HepG2 (cell line): Measurements from ENCODE around the gene LINGO1. TPM values are rescaled to one million over a fixed set of nuclear protein-coding genes. Genes with fewer than 3 reads are reported as not detected.

Experiments
- ERF ChIP-seq: IDR thresholded peaks from 2 replicates; pipeline ENCODE4 v1.6.1; 2018; ENCODE audit warnings: missing biosample characterization, missing genetic modification reagents
- FOSL1 ChIP-seq: sonication (generic); formaldehyde crosslinking; IDR thresholded peaks from 2 replicates; pipeline ENCODE4 v1.9.0; 2021; ENCODE audit warnings: missing genetic modification reagents, borderline replicate concordance
- FOXK1 ChIP-seq: sonication (generic); formaldehyde crosslinking; IDR thresholded peaks from 2 replicates; pipeline ENCODE4 v1.4.0; 2020; ENCODE audit warnings: low read depth, missing genetic modification reagents, borderline replicate concordance
- GABPA ChIP-seq, 2 experiments: IDR thresholded peaks; 2 replicates each; pipeline ENCODE4 v1.6.1; 2011 to 2016; ENCODE audit warnings: low read depth in 2 of 2, low read length in 1 of 2, missing biosample characterization in 1 of 2, missing genetic modification characterization in 1 of 2
- HMG20A ChIP-seq: IDR thresholded peaks from 2 replicates; pipeline ENCODE4 v1.6.1; 2016; ENCODE audit warnings: borderline replicate concordance
- KDM3A ChIP-seq: IDR thresholded peaks from 2 replicates; pipeline ENCODE4 v1.6.1; 2018; ENCODE audit warnings: low read depth, missing compliant biosample characterization
- PLRG1 ChIP-seq: fragments of 450-650 bp; conservative IDR thresholded peaks from 2 replicates; pipeline ENCODE4 v1.6.1; 2016
- POLR2AphosphoS5 ChIP-seq: IDR thresholded peaks from 2 replicates; pipeline ENCODE4 v1.6.1; 2012; ENCODE audit warnings: low read depth, low read length
- SOX13 ChIP-seq, 3 experiments: fragments of 450-650 bp in 1 of 3; sonication (generic) in 1 of 3; formaldehyde crosslinking in 1 of 3; IDR thresholded peaks in 2 of 3; conservative IDR thresholded peaks in 1 of 3; 2 replicates each; pipeline versions ENCODE4 v1.5.0 to v1.6.1; 2016 to 2020; ENCODE audit warnings: antibody characterized with exemption in 1 of 3, mild to moderate bottlenecking in 1 of 3, missing compliant biosample characterization in 1 of 3, missing genetic modification reagents in 1 of 3, moderate library complexity in 1 of 3
- SP140L ChIP-seq: sonication (generic); formaldehyde crosslinking; IDR thresholded peaks from 2 replicates; pipeline ENCODE4 v1.4.0; 2020; ENCODE audit warnings: missing genetic modification reagents, borderline replicate concordance
- ZBTB38 ChIP-seq: sonication (generic); formaldehyde crosslinking; IDR thresholded peaks from 2 replicates; pipeline ENCODE4 v1.5.1; 2020; ENCODE audit warnings: mild to moderate bottlenecking, missing genetic modification reagents
- ZFP90 ChIP-seq: sonication (generic); formaldehyde crosslinking; IDR thresholded peaks from 2 replicates; pipeline ENCODE4 v1.8.0; 2022; ENCODE audit warnings: missing genetic modification reagents, mild to moderate bottlenecking, inconsistent platforms, borderline replicate concordance
- ZNF230 ChIP-seq: sonication (generic); formaldehyde crosslinking; IDR thresholded peaks from 2 replicates; pipeline ENCODE4 v1.4.0; 2020; ENCODE audit warnings: mild to moderate bottlenecking, missing genetic modification reagents
- ZNF567 ChIP-seq: sonication (generic); formaldehyde crosslinking; IDR thresholded peaks from 2 replicates; pipeline ENCODE4 v1.8.1; 2023; ENCODE audit warnings: mild to moderate bottlenecking, missing genetic modification reagents, borderline replicate concordance
- ZNF605 ChIP-seq: sonication (generic); formaldehyde crosslinking; IDR thresholded peaks from 2 replicates; pipeline ENCODE4 v1.8.0; 2022; ENCODE audit warnings: mild to moderate bottlenecking, missing genetic modification reagents
- polyA plus RNA-seq, 8 experiments: library from polyadenylated mRNA; depleted of rRNA in 3 of 8; stranded (reverse) in 7 of 8; unstranded in 1 of 8; fragments of >200 nt; fragmentation: Illumina TruSeq in 4 of 8; extraction: Trizol in 4 of 8; gene quantifications; 2 replicates each; pipeline versions ENCODE4 v1.2.1 to v1.2.3, GENCODE V29; 2011 to 2016; ENCODE audit warnings: low read depth in 4 of 8, missing spikeins in 1 of 8, mixed read lengths in 1 of 8; ENCODE audit not compliant: insufficient read depth in 1 of 8
- total RNA-seq, 5 experiments: library from RNA; depleted of rRNA; stranded (reverse); fragments of >200 nt; fragmentation: Illumina TruSeq; extraction: Trizol; gene quantifications; 2 replicates each; pipeline ENCODE4 v1.2.3, GENCODE V29; 2016; ENCODE audit warnings: low read depth in 1 of 5
- TF ChIP-seq, protein P1 (sequence below): IDR thresholded peaks from 2 replicates; pipeline ENCODE4 v1.6.1; 2012; ENCODE audit warnings: low read length, improper control_type of control experiment
- TF ChIP-seq, protein P2 (sequence below): sonication (generic); formaldehyde crosslinking; IDR thresholded peaks from 2 replicates; pipeline ENCODE4 v1.5.1; 2020; ENCODE audit warnings: missing genetic modification reagents, mild to moderate bottlenecking, borderline replicate concordance
- TF ChIP-seq, protein P3 (sequence below): sonication (generic); formaldehyde crosslinking; IDR thresholded peaks from 2 replicates; pipeline ENCODE4 v1.4.0; 2020; ENCODE audit warnings: missing genetic modification reagents
- TF ChIP-seq, protein P4 (sequence below): sonication (generic); formaldehyde crosslinking; IDR thresholded peaks from 2 replicates; pipeline ENCODE4 v1.4.0; 2020; ENCODE audit warnings: missing genetic modification reagents
- TF ChIP-seq, protein P5 (sequence below): sonication (generic); formaldehyde crosslinking; conservative IDR thresholded peaks from 2 replicates; pipeline ENCODE4 v1.4.0; 2020; ENCODE audit warnings: missing genetic modification reagents

LINGO1 gene
- total and polyA plus RNA-seq, 2 of the 13 experiments (the other 11 are each of a cell fraction or from before 2014, with no cell fraction given): 0.07 TPM; not detected in 1

DNA sequence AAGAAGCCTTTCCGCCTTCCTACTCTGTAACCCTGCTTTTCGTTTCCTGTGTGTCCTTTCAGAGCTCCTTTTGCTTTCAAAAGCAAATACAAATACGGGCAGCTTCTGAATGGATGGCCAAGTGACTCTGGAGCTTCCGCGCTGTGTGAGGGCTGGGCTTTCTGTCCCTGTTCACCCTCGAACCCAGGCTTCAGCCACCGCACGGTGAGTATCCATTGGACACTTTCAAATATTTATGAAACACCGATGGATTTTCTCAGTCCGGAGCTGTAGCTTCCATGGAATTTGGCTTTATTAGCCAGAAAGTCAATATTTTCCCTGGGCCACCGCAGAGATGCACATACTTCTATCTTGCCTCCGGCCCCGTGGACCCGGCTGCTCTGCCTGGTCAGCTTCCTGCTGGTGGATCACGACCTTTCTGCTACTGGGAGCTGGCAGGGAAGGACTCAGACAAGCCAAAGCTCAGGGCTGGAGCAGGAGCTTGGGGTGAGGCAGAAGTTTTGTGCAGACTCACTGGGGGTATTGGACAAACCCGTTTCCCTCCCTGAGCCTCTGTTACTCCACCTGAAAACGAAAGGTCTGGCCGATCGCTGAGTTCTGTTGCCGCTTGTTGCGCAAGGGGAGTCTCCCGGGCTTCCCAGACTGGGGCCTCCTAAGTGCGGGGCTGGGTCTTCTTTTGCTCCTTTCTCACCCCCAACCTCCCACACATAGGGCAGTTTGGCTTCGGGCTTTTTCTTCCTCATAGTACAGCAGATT lies 63.6 kb downstream of the LINGO1 start (continued):
- TF ChIP-seq, protein P1, sequence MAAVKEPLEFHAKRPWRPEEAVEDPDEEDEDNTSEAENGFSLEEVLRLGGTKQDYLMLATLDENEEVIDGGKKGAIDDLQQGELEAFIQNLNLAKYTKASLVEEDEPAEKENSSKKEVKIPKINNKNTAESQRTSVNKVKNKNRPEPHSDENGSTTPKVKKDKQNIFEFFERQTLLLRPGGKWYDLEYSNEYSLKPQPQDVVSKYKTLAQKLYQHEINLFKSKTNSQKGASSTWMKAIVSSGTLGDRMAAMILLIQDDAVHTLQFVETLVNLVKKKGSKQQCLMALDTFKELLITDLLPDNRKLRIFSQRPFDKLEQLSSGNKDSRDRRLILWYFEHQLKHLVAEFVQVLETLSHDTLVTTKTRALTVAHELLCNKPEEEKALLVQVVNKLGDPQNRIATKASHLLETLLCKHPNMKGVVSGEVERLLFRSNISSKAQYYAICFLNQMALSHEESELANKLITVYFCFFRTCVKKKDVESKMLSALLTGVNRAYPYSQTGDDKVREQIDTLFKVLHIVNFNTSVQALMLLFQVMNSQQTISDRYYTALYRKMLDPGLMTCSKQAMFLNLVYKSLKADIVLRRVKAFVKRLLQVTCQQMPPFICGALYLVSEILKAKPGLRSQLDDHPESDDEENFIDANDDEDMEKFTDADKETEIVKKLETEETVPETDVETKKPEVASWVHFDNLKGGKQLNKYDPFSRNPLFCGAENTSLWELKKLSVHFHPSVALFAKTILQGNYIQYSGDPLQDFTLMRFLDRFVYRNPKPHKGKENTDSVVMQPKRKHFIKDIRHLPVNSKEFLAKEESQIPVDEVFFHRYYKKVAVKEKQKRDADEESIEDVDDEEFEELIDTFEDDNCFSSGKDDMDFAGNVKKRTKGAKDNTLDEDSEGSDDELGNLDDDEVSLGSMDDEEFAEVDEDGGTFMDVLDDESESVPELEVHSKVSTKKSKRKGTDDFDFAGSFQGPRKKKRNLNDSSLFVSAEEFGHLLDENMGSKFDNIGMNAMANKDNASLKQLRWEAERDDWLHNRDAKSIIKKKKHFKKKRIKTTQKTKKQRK: no peak
- TF ChIP-seq ERF (CRISPR knock-in tag) (no peak; the same call in 1 of the 2 replicates), KDM3A (CRISPR knock-in tag) (no peak), HMG20A (CRISPR knock-in tag) (no peak), FOXK1 (CRISPR knock-in tag) (no peak), SOX13 (IDR thresholded peaks at IDR 0.05) (no peak), SOX13 (CRISPR knock-in tag; conservative IDR thresholded peaks at IDR 0.05 in 1 of 2, IDR thresholded peaks at IDR 0.05 in 1 of 2) (no peak), ZNF567 (CRISPR knock-in tag) (no peak), ZNF230 (no peak), ZBTB38 (CRISPR knock-in tag) (no peak), SP140L (CRISPR knock-in tag) (no peak), GABPA (IDR thresholded peaks at IDR 0.05; ENCODE audit: low read depth, low read length) (no peak), GABPA (CRISPR knock-in tag; IDR thresholded peaks at IDR 0.05; ENCODE audit: low read depth) (no peak), ZFP90 (CRISPR knock-in tag) (no peak), POLR2AphosphoS5 (no peak), ZNF605 (CRISPR knock-in tag) (no peak), PLRG1 (no peak), FOSL1 (no peak)
- TF ChIP-seq, protein P2, sequence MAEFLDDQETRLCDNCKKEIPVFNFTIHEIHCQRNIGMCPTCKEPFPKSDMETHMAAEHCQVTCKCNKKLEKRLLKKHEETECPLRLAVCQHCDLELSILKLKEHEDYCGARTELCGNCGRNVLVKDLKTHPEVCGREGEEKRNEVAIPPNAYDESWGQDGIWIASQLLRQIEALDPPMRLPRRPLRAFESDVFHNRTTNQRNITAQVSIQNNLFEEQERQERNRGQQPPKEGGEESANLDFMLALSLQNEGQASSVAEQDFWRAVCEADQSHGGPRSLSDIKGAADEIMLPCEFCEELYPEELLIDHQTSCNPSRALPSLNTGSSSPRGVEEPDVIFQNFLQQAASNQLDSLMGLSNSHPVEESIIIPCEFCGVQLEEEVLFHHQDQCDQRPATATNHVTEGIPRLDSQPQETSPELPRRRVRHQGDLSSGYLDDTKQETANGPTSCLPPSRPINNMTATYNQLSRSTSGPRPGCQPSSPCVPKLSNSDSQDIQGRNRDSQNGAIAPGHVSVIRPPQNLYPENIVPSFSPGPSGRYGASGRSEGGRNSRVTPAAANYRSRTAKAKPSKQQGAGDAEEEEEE (CRISPR knock-in tag): no peak
- TF ChIP-seq, protein P3, sequence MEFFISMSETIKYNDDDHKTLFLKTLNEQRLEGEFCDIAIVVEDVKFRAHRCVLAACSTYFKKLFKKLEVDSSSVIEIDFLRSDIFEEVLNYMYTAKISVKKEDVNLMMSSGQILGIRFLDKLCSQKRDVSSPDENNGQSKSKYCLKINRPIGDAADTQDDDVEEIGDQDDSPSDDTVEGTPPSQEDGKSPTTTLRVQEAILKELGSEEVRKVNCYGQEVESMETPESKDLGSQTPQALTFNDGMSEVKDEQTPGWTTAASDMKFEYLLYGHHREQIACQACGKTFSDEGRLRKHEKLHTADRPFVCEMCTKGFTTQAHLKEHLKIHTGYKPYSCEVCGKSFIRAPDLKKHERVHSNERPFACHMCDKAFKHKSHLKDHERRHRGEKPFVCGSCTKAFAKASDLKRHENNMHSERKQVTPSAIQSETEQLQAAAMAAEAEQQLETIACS (CRISPR knock-in tag): no peak
- TF ChIP-seq, protein P4, sequence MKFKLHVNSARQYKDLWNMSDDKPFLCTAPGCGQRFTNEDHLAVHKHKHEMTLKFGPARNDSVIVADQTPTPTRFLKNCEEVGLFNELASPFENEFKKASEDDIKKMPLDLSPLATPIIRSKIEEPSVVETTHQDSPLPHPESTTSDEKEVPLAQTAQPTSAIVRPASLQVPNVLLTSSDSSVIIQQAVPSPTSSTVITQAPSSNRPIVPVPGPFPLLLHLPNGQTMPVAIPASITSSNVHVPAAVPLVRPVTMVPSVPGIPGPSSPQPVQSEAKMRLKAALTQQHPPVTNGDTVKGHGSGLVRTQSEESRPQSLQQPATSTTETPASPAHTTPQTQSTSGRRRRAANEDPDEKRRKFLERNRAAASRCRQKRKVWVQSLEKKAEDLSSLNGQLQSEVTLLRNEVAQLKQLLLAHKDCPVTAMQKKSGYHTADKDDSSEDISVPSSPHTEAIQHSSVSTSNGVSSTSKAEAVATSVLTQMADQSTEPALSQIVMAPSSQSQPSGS (CRISPR knock-in tag): no peak
- TF ChIP-seq, protein P5, sequence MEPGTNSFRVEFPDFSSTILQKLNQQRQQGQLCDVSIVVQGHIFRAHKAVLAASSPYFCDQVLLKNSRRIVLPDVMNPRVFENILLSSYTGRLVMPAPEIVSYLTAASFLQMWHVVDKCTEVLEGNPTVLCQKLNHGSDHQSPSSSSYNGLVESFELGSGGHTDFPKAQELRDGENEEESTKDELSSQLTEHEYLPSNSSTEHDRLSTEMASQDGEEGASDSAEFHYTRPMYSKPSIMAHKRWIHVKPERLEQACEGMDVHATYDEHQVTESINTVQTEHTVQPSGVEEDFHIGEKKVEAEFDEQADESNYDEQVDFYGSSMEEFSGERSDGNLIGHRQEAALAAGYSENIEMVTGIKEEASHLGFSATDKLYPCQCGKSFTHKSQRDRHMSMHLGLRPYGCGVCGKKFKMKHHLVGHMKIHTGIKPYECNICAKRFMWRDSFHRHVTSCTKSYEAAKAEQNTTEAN (CRISPR knock-in tag): peak; percentile 68; the same call in 1 of the 2 replicates
